Measurements from ENCODE around the gene QDPR. TPM values are rescaled to one million over a fixed set of nuclear protein-coding genes. Genes with fewer than 3 reads are reported as not detected.
"Not testable (repeated sequence)": the region's sequence is repeated elsewhere in the genome, so short reads cannot be mapped to it uniquely, and the experiment has no call there.

Gene QDPR
- polyA plus RNA-seq, 1 of the 3 experiments (the other 2 are of a cell fraction) = 83.1 TPM

DNA sequence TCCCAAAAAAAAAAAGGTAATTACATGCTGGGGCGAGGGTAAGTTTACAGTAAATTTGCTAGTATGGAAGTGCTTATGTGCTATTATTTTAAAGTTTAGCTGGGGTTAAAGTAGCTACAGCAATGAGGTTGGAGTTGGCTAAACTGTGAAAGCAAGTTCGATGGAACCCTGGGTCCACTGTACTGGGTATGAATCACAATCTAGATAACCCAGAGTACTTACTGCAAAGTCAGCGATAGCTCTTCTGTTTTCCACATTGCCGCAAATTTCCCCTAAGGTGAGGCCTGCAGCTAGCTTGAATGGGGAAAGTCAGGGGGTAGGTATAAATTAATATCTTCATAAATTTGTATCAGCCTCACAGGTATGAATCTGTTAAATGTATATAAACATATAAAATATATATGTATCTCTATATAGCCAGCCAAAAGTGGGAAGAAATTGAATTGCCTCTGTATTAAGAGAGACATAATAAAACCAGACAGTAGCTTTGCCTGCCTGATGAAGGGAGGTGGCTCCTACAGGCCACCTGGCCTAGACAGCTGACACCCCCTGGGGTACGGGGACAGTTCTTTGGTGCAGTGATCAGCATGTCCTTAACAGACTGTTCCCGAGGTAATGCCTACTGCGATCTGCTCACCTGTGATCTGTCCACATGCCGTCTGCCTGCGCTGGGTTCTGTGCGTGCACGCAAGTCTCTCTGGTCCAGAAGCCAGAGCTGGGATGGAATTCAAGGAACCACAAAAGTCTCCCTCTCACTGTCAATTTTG, 33.7 kb upstream of the QDPR start:
- Histone ChIP-seq H3K27me3 (ENCODE audit: insufficient read depth) (no peaks in the 10 kb centered on the region; the same call in 1 of the 2 replicates), H3K9me2 (no peaks in the 10 kb centered on the region), H3K9ac (no peak overlapping the region), H3K79me2 (ENCODE audit: insufficient read depth) (no peaks in the 10 kb centered on the region), H3K4me2 (no peak overlapping the region), H3K9me3 (no peaks in the 10 kb centered on the region), H3K4me1 (ENCODE audit: control insufficient read depth in 1 of 2, insufficient read depth in 2 of 2, low read depth in 1 of 2, low read length in 1 of 2) (peaks cover 0 to 3% of the 10 kb centered on the region in 2 experiments; a peak in 1 of 4 replicates), H4K20me1 (ENCODE audit: insufficient read depth) (no peaks in the 10 kb centered on the region), H3K36me3 (replicated peaks in 1 of 2; ENCODE audit: control insufficient read depth in 1 of 2, insufficient read depth in 2 of 2, low read length in 1 of 2) (no peaks in the 10 kb centered on the region), H2AFZ (ENCODE audit: low read depth) (no peak overlapping the region), H3K27ac (ENCODE audit: low read depth in 2 of 2, low read length in 1 of 2) (no peak overlapping the region), H3K4me3 (ENCODE audit: low read depth in 2 of 2, low read length in 1 of 2) (no peak overlapping the region), H3F3A (replicated peaks; ENCODE audit: insufficient read depth) (no peaks in the 10 kb centered on the region)
- 72% methylated on average over 11 of the region's 11 CpGs for WGBS (ENCODE audit: low lambda C conversion rate)
- no peak for DNase-seq
- ChIA-PET CTCF (interaction anchor here (0.9 to 1.6 kb wide), 5 partner anchors 9 to 1047 kb away, joined by 3 to 4 read pairs (median 4); no protein-coding TSS in a partner anchor), POLR2A (no interaction called here)
- TF ChIP-seq FOXM1 (IDR thresholded peaks at IDR 0.05; ENCODE audit: low read depth) = no peak
- no peak for TF ChIP-seq POLR2AphosphoS5 (IDR thresholded peaks at IDR 0.05; ENCODE audit: low read depth, low read length)
- no peak for TF ChIP-seq CHD2 (IDR thresholded peaks at IDR 0.05; ENCODE audit: low read length, partially characterized antibody)
- TF ChIP-seq MEF2A (IDR thresholded peaks at IDR 0.05; ENCODE audit: borderline replicate concordance, low read depth) = no peak
- TF ChIP-seq TEAD4 (IDR thresholded peaks at IDR 0.05; ENCODE audit: borderline replicate concordance, insufficient read depth) = no peak
- no peak for TF ChIP-seq SIN3A (IDR thresholded peaks at IDR 0.05; ENCODE audit: borderline replicate concordance, low read depth, low read length)
- TF ChIP-seq, protein P1, sequence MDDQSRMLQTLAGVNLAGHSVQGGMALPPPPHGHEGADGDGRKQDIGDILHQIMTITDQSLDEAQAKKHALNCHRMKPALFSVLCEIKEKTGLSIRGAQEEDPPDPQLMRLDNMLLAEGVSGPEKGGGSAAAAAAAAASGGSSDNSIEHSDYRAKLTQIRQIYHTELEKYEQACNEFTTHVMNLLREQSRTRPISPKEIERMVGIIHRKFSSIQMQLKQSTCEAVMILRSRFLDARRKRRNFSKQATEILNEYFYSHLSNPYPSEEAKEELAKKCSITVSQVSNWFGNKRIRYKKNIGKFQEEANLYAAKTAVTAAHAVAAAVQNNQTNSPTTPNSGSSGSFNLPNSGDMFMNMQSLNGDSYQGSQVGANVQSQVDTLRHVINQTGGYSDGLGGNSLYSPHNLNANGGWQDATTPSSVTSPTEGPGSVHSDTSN (IDR thresholded peaks at IDR 0.05) = no peak
- no peak for TF ChIP-seq NRF1 (IDR thresholded peaks at IDR 0.05; ENCODE audit: low read depth, low read length)

DNA sequence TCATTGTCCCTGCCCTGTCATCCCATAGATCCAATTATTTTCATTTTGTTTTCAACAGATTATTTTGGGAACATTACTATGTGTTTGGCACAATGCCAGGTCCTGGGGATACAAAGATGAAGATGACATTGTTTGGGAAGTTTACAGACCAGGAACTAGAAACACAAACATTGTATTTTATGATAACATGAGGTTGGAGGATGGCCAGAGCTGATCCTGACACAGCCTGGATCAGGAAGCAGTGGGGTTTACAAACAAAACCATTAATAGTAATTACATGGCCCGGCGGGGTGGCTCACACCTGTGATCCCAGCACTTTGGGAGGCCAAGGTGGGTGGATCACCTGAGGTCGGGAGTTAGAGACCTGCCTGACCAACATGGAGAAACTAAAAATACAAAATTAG, 32.9 kb upstream of the QDPR start:
- Histone ChIP-seq H3K27me3 (ENCODE audit: insufficient read depth) (no peaks in the 10 kb centered on the region; the same call in 1 of the 2 replicates), H4K20me1 (ENCODE audit: insufficient read depth) (no peaks in the 10 kb centered on the region), H3K9me3 (no peaks in the 10 kb centered on the region), H3K79me2 (ENCODE audit: insufficient read depth) (no peaks in the 10 kb centered on the region), H3F3A (replicated peaks; ENCODE audit: insufficient read depth) (no peaks in the 10 kb centered on the region), H3K9me2 (no peaks in the 10 kb centered on the region), H3K9ac (no peak overlapping the region), H3K4me2 (no peak overlapping the region), H3K27ac (ENCODE audit: low read depth in 2 of 2, low read length in 1 of 2) (no peak overlapping the region), H3K4me1 (ENCODE audit: control insufficient read depth in 1 of 2, insufficient read depth in 2 of 2, low read depth in 1 of 2, low read length in 1 of 2) (peaks cover 0 to 3% of the 10 kb centered on the region in 2 experiments; a peak in 1 of 4 replicates), H2AFZ (ENCODE audit: low read depth) (no peak overlapping the region), H3K4me3 (ENCODE audit: low read depth in 2 of 2, low read length in 1 of 2) (no peak overlapping the region), H3K36me3 (replicated peaks in 1 of 2; ENCODE audit: control insufficient read depth in 1 of 2, insufficient read depth in 2 of 2, low read length in 1 of 2) (no peaks in the 10 kb centered on the region)
- DNase-seq = peak; percentile 36
- 0 out of 2 replicates have a peak, but pooled peaks have one; percentile 13 for TF ChIP-seq NFIC (IDR thresholded peaks at IDR 0.05; ENCODE audit: borderline replicate concordance)
- TF ChIP-seq ELF1 (IDR thresholded peaks at IDR 0.05) = no peak
- ChIA-PET POLR2A (no interaction called here), CTCF (interaction anchor here (0.9 to 1.6 kb wide), 3 partner anchors 9 to 260 kb away, joined by 4 read pairs; no protein-coding TSS in a partner anchor)
- 60% methylated on average over 3 of the region's 3 CpGs for WGBS (ENCODE audit: low lambda C conversion rate)

DNA sequence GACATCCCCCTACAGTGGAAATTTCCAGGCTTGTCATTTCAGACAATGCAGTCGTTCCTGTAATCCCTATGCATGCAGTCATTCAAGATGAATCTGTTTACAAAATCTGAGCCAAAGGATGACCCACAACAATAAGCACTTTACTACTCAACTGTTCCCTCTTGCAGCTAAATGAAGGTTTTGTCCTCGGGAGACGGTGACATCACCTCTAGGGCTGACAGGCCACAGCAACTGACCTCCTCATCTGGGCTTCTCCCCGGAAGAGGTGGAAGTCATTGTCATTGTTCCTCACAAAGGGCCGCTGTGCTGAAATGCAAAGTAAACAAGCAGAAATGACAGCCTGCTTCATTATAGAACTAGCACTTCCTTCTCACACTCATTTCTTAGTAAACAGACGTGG, 32.3 kb upstream of the QDPR start:
- H4K20me1 ChIP-seq (ENCODE audit: insufficient read depth) = no peaks in the 10 kb centered on the region
- no peaks in the 10 kb centered on the region for H3F3A ChIP-seq (replicated peaks; ENCODE audit: insufficient read depth)
- 50% methylated on average over 6 of the region's 6 CpGs for WGBS (ENCODE audit: low lambda C conversion rate)
- H3K9me3 ChIP-seq = no peaks in the 10 kb centered on the region
- TF ChIP-seq, protein P2, sequence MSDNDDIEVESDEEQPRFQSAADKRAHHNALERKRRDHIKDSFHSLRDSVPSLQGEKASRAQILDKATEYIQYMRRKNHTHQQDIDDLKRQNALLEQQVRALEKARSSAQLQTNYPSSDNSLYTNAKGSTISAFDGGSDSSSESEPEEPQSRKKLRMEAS (IDR thresholded peaks at IDR 0.05; ENCODE audit: low read depth) = no peak
- POLR2A ChIA-PET = no interaction called here
- H3K4me3 ChIP-seq (ENCODE audit: low read depth in 2 of 2, low read length in 1 of 2) = no peak overlapping the region
- H2AFZ ChIP-seq (ENCODE audit: low read depth) = 0 out of 2 replicates have a peak overlapping the region, but pooled peaks have one; percentile 59
- H3K79me2 ChIP-seq (ENCODE audit: insufficient read depth) = no peaks in the 10 kb centered on the region
- H3K9me2 ChIP-seq = no peaks in the 10 kb centered on the region
- H3K4me1 ChIP-seq (ENCODE audit: control insufficient read depth in 1 of 2, insufficient read depth in 2 of 2, low read depth in 1 of 2, low read length in 1 of 2) = peaks cover 0 to 3% of the 10 kb centered on the region in 2 experiments; a peak in 1 of 4 replicates
- no peaks in the 10 kb centered on the region; the same call in 1 of the 2 replicates for H3K27me3 ChIP-seq (ENCODE audit: insufficient read depth)
- H3K36me3 ChIP-seq (replicated peaks in 1 of 2; ENCODE audit: control insufficient read depth in 1 of 2, insufficient read depth in 2 of 2, low read length in 1 of 2) = no peaks in the 10 kb centered on the region
- CTCF ChIA-PET = interaction anchor here (1.6 kb wide), 1 partner anchor 10 kb away, joined by 4 read pairs; no protein-coding TSS in a partner anchor
- DNase-seq = no peak
- no peak overlapping the region for H3K4me2 ChIP-seq
- no peak overlapping the region for H3K9ac ChIP-seq
- H3K27ac ChIP-seq (ENCODE audit: low read depth in 2 of 2, low read length in 1 of 2) = no peak overlapping the region

DNA sequence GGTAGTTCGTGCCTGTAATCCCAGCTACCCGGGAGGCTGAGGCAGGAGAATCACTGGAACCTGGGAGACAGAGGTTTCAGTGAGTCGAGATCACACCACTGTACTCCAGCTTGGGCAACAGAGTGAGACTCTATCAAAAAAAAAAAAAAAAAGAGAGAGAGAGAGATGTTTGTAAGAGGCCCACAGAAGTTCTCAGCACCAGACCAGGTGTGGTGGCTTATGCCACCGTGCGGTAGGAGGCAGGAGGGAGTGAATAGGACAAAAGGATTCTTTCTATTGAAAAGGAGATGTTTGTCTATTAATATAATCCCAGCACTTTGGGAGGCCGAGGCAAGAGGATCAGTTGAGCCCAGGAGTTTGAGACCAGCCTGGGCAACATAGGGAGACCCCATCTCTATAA, 25.2 kb upstream of the QDPR start:
- H3K27ac ChIP-seq (ENCODE audit: low read depth in 2 of 2, low read length in 1 of 2); H3K4me2 ChIP-seq; DNase-seq; H4K20me1 ChIP-seq (ENCODE audit: insufficient read depth); POLR2A ChIA-PET; H3K9me3 ChIP-seq; H2AFZ ChIP-seq (ENCODE audit: low read depth); H3K4me3 ChIP-seq (ENCODE audit: low read depth in 2 of 2, low read length in 1 of 2); H3K27me3 ChIP-seq (ENCODE audit: insufficient read depth); H3K9me2 ChIP-seq; H3K79me2 ChIP-seq (ENCODE audit: insufficient read depth); H3K4me1 ChIP-seq (ENCODE audit: control insufficient read depth in 1 of 2, insufficient read depth in 2 of 2, low read depth in 1 of 2, low read length in 1 of 2); H3F3A ChIP-seq (replicated peaks; ENCODE audit: insufficient read depth); H3K9ac ChIP-seq; H3K36me3 ChIP-seq (replicated peaks in 1 of 2; ENCODE audit: control insufficient read depth in 1 of 2, insufficient read depth in 2 of 2, low read length in 1 of 2): not testable (repeated sequence)
- CTCF ChIA-PET = interaction anchor here (0.7 to 2.8 kb wide), 3 partner anchors 12 to 26 kb away, joined by 3 to 8 read pairs (median 3); partner anchors contain the start of gene QDPR
- WGBS (ENCODE audit: low lambda C conversion rate) = 72% methylated on average over 6 of the region's 6 CpGs
